C4-2B (cell line): ENCODE data around the gene AKR1C3.

ENCODE experiments used
- CTCF ChIP-seq: fragments of 450-650 bp; conservative IDR thresholded peaks from 2 replicates; pipeline ENCODE4 v1.5.1; 2017; ENCODE audit warnings: mild to moderate bottlenecking
- ZFX ChIP-seq: fragments of 450-650 bp; IDR thresholded peaks from 2 replicates; pipeline ENCODE4 v1.6.1; 2017

DNA sequence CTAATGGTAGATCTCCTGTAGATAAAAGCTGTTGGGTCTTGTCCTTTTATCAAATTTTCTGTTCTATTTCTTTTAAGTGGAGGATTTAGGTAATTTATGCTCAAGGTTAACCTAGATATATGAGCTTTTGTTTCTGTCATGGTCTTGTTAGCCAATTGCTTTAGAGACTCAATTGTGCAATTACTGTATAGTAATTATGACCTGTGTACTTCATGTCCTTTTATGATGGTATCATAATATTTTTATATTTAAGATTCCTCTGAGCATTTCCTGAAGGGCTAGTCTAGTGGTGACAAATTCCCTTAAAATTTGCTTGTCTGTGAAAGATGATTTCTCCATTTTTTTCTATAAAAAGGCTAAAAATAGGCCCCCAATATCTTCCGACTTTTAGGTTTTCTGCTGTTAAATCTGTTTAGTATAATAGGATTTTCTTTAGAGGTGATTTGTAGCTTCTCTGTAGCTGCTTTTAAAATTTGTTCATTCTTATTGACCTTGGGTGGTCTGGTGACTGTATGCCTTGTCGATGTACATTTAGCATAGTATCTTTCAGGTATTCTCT, 5.4 kb upstream of the AKR1C3 start:
- no peak for TF ChIP-seq CTCF
- no peak for TF ChIP-seq ZFX
